ENCODE measurements around the gene CASP1. TPM values are rescaled to one million over a fixed set of nuclear protein-coding genes. Genes with fewer than 3 reads are reported as not detected.
"Not testable (repeated sequence)": the region's sequence is repeated elsewhere in the genome, so short reads cannot be mapped to it uniquely, and the experiment has no call there.

The CASP1 gene
- total and polyA plus RNA-seq, 2 experiments from 2014 or later = 0.12 TPM; not detected in 1

- Histone ChIP-seq H3K27me3 (no peaks in the 10 kb centered on the region), H3K4me3 (no peak overlapping the region), H3K27ac (no peak overlapping the region), H3K36me3 (no peaks in the 10 kb centered on the region), H3K9me3 (ENCODE audit: low read depth) (no peaks in the 10 kb centered on the region), H3K4me1 (ENCODE audit: low read depth) (peaks cover 6% of the 10 kb centered on the region)
- peak in 1 of 2 donors; percentile 87 for DNase-seq (ENCODE audit: low read depth in 1 of 2, low spot score in 1 of 2)
- TF ChIP-seq, protein P1, sequence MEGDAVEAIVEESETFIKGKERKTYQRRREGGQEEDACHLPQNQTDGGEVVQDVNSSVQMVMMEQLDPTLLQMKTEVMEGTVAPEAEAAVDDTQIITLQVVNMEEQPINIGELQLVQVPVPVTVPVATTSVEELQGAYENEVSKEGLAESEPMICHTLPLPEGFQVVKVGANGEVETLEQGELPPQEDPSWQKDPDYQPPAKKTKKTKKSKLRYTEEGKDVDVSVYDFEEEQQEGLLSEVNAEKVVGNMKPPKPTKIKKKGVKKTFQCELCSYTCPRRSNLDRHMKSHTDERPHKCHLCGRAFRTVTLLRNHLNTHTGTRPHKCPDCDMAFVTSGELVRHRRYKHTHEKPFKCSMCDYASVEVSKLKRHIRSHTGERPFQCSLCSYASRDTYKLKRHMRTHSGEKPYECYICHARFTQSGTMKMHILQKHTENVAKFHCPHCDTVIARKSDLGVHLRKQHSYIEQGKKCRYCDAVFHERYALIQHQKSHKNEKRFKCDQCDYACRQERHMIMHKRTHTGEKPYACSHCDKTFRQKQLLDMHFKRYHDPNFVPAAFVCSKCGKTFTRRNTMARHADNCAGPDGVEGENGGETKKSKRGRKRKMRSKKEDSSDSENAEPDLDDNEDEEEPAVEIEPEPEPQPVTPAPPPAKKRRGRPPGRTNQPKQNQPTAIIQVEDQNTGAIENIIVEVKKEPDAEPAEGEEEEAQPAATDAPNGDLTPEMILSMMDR (IDR thresholded peaks at IDR 0.05; ENCODE audit: low read depth, low read length) = no peak
Observed at GRCh38 chr11:105046898-105047579, 12.1 kb upstream of the CASP1 start.

DNA sequence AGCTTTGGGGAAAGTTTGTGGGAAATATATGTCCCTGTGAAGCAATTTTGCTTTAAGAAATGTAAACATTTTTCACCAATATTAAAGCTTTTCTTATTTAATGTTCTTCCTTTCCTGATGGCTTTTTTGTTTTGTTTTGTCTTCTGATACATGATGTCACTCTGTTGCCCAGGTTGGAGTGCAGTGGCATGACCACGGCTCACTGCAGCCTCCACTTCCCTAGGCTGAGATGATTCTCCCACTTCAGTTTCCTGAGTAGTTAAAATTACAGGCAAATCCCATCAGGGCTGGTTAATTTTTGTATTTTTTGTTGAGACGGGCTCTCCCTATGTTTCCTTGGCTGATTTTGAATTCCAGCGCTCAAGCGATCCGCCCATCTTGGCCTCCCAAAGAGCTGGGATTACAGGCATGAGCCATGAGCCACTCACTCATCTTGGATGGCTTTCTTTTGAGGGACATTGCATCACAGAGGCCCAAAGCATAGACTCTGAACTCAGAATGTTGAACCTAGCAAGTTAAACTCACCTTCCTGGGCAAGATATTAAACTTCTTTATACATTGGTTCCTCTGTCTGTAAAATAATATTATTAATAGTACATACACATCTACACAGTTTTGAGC lies 10.8 kb upstream of the CASP1 start:
- no peaks in the 10 kb centered on the region for H3K9me3 ChIP-seq (ENCODE audit: low read depth)
- no peaks in the 10 kb centered on the region for H3K27me3 ChIP-seq
- no peaks in the 10 kb centered on the region for H3K36me3 ChIP-seq
- TF ChIP-seq, protein P1 (IDR thresholded peaks at IDR 0.05; ENCODE audit: low read depth, low read length) = no peak
- no peak overlapping the region for H3K4me3 ChIP-seq
- no peak for DNase-seq (ENCODE audit: low read depth in 1 of 2, low spot score in 1 of 2)
- no peak overlapping the region for H3K27ac ChIP-seq
- no peaks in the 10 kb centered on the region for H3K4me1 ChIP-seq (ENCODE audit: low read depth)

DNA sequence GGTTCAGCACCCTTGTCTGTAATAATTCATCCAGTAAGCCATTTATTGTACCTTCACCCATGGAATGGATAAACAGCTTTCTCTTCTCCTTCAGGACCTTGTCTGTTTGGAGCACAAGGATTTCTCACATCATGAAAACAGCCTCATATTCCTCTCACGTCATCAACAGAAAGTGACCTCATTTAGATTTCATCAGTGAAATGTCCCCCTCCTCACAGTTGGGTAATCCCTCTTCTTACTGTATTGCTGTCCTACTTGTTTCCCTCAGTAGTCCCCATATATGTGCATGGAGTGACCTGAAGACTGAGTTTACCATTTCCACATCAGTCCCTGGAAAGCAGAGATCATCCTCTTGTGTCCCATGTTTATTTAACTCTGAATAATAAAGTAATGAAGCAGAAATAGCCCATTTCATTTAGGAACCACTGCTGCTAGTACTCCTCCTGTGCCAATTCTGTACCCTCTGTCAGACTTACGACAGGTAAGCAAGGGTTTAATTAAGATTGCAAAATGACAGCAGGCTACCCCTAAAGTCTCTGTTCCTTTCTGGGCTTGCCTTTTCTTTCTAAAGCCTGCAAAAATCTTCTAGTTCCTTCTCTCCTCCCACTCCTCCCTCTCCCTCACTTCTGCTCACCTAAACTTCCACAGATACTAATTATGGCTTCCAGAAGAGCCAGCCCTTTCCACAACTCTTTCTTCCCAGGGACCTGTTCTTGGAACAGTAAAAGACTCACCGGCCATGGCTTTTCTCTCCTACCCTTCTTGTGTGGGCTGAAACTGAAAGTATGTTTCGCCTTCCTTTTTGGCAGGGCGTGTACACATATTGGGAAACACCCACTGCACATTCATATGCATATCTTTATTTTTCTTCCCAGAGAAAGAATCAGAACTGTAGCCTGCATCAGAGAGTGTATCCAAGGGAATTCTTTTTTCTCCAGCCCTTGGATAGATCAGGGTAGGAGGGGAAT lies 9.9 kb upstream of the CASP1 start, which contains the start of gene CARD16:
CARD16 (minus strand) TSS at position 779 of the 968 bp plus-strand sequence; CDS start at position 741, 38 bp downstream.
- H3K4me3 ChIP-seq; H3K9me3 ChIP-seq (ENCODE audit: low read depth); H3K27ac ChIP-seq; H3K27me3 ChIP-seq; H3K36me3 ChIP-seq; H3K4me1 ChIP-seq (ENCODE audit: low read depth): not testable (repeated sequence)
- DNase-seq (ENCODE audit: low read depth in 1 of 2, low spot score in 1 of 2) = peak in 1 of 2 donors; percentile 85

DNA sequence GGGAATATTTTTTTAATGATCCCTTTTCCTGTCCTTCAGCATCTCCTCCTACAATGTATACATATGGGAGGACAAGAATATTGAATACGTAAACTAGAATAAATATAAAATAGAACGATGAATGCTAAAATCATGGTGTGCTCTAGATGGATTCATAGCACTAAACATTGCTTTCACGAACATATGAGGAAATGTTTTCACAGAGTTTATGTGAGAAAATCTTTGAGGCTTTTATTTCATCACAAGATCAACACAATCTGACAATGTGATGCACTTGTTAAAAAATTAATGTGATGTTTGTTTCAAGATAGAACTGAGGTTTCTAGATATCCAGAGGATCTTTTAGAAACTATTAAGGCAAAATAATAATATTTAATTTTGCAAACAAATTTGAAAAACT lies 7.2 kb upstream of the CASP1 start:
- TF ChIP-seq, protein P1 (IDR thresholded peaks at IDR 0.05; ENCODE audit: low read depth, low read length) = no peak
- Histone ChIP-seq H3K27ac (no peak overlapping the region), H3K4me3 (no peak overlapping the region), H3K4me1 (ENCODE audit: low read depth) (no peaks in the 10 kb centered on the region), H3K27me3 (no peaks in the 10 kb centered on the region), H3K36me3 (no peaks in the 10 kb centered on the region), H3K9me3 (ENCODE audit: low read depth) (no peaks in the 10 kb centered on the region)
- DNase-seq (ENCODE audit: low read depth in 1 of 2, low spot score in 1 of 2) = no peak

DNA sequence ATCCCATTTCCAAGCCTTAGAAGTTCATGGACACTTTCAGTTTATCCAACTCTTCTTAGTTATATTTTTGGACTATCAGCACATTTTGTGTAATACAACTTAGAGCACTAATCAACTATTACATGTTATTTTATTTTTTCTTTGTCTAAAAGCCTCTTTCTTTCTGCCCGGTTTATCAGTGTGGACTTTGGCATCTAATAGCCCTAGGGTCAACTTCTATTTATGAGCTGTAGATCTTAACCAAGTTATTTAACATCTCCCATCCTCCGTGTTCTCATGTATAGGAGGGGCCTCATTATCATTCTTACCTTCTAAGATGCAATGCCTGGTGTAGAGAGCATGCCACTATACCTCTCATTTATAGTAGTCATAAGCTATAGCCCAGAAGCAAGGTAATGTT lies 5.8 kb upstream of the CASP1 start:
- no peak overlapping the region for H3K27ac ChIP-seq
- no peak for DNase-seq (ENCODE audit: low read depth in 1 of 2, low spot score in 1 of 2)
- TF ChIP-seq, protein P1 (IDR thresholded peaks at IDR 0.05; ENCODE audit: low read depth, low read length) = no peak
- H3K9me3 ChIP-seq (ENCODE audit: low read depth) = no peaks in the 10 kb centered on the region
- no peaks in the 10 kb centered on the region for H3K27me3 ChIP-seq
- no peaks in the 10 kb centered on the region for H3K4me1 ChIP-seq (ENCODE audit: low read depth)
- no peaks in the 10 kb centered on the region for H3K36me3 ChIP-seq
- no peak overlapping the region for H3K4me3 ChIP-seq

DNA sequence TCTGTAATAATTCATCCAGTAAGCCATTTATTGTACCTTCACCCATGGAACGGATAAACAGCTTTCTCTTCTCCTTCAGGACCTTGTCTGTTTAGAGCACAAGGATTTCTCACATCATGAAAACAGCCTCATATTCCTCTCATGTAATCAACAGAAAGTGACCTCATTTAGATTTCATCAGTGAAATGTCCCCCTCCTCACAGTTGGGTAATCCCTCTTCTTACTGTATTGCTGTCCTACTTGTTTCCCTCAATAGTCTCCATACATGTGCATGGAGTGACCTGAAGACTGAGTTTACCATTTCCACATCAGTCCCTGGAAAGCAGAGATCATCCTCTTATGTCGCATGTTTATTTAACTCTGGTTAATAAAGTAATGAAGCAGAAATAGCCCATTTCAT lies 556 bp downstream of the CASP1 start:
- DNase-seq (ENCODE audit: low read depth in 1 of 2, low spot score in 1 of 2) = peak in 1 of 2 donors; percentile 12

More for the DNA sequence above, 556 bp downstream of the CASP1 start:
- H3K27me3 ChIP-seq; H3K9me3 ChIP-seq (ENCODE audit: low read depth); H3K4me3 ChIP-seq; H3K27ac ChIP-seq; H3K4me1 ChIP-seq (ENCODE audit: low read depth); H3K36me3 ChIP-seq: not testable (repeated sequence)
